ENCODE data around the gene PNMA8B.

DNA sequence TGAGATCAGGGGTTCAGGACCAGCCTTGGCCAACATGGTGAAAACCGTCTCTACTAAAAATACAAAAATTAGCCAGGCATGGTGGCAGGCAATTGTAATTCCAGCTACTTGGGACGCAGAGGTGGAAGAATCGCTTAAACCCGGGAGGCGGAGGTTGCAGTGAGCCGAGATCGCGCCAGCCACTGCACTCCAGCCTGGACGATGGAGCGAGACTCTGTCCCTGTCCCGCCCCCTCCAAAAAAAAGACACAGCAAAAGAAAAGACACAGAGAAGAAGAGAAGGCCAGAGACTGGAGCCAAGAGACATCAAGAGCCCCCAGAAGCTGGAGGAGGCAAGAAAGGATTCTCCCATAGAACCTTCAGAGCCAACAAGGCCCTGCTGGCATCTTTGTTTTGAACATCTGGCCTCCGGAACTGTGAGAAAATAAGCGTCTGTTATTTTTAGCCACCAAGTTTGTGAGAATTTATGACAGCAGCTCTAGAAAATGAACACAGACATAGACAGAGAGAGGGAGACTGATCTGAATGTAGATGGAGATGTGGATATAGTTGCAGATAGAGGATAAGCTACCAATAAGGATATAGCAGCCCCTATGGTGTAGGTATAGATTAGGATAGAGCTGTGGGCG, 25.7 kb upstream of the PNMA8B start:
- TF ChIP-seq, protein P1, sequence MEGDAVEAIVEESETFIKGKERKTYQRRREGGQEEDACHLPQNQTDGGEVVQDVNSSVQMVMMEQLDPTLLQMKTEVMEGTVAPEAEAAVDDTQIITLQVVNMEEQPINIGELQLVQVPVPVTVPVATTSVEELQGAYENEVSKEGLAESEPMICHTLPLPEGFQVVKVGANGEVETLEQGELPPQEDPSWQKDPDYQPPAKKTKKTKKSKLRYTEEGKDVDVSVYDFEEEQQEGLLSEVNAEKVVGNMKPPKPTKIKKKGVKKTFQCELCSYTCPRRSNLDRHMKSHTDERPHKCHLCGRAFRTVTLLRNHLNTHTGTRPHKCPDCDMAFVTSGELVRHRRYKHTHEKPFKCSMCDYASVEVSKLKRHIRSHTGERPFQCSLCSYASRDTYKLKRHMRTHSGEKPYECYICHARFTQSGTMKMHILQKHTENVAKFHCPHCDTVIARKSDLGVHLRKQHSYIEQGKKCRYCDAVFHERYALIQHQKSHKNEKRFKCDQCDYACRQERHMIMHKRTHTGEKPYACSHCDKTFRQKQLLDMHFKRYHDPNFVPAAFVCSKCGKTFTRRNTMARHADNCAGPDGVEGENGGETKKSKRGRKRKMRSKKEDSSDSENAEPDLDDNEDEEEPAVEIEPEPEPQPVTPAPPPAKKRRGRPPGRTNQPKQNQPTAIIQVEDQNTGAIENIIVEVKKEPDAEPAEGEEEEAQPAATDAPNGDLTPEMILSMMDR (IDR thresholded peaks at IDR 0.05; ENCODE audit: low read depth, low read length): no peak
- no peak for TF ChIP-seq EZH2phosphoT487 (IDR thresholded peaks at IDR 0.05; ENCODE audit: low read depth)
